ENCODE measurements around the gene SPTLC2. TPM values are rescaled to one million over a fixed set of nuclear protein-coding genes. Genes with fewer than 3 reads are reported as not detected.

SPTLC2 gene
- total RNA-seq, 1 donor from 2014 or later, result 10.8 TPM

DNA sequence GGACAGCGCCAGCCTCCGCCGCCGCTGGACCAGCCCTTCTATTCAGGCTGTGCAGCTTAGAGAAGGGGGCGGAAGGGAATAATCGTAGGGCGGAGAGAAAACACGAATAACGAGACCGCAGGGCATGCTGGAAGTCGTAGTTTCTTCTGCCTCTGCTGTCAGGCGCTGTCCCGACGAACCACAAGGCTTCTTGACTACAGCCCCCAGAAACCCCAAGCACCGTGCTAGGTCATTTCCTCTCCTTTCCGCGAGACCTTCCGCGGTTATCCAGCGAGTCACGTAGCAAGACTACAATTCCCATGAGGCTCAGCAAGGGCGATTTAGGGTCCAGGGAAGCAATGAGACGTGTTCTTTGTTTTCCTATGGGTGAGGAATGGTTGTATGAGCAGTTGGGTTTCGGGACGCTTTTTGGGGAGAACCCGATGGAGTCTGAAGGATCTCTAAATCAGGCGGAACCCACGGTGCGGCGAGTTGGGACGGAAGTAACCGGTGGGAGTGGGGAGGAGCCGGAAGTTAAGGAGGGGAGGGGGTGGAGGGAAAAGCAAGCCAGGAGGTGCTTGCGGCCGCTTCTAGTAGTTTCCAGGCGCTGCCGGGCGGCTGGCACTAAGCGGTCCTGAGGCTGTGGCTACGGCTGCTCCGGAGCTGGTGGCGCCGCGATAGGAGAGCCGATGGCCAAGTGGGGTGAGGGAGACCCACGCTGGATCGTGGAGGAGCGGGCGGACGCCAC is 158.8 kb downstream of the SPTLC2 start, which contains the start of the genes AHSA1 and VIPAS39:
Gene AHSA1 (plus strand): TSS at position 572 of the 727 bp plus-strand sequence. CDS start 97 bp downstream, at position 669.
Gene VIPAS39 (minus strand): TSS at position 80 of the 727 bp plus-strand sequence. CDS start 3,499 bp downstream, outside the sequence.
- intact Hi-C loops (cut with DNase I), result loop anchor here (2.0 to 5.0 kb wide), 4 partner anchors 81 to 159 kb away; partner anchors contain the start of genes GSTZ1, POMT2, SAMD15 and SPTLC2
- peak; percentile 99 for ATAC-seq
- peak; percentile 95 for DNase-seq (ENCODE audit: missing footprints)

DNA sequence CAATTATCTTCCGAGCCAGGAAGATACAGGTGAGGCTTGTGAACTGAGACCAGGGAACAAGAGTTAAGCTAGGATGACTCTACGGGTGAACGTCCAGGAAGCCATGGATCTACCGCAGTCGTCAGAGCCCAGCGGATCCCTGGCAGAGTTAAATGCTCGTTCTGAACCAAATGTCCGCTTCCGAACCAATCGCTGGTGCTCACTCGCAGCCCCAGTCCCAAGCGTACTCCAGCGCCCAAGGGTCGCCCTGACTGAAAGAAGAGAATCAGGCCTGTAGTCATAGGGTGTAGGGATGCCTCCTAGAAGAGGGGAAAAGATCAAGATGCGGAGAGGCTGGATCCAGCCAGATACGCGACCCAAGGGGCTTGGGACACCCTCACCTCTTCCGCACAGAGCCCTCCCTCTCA is 159.3 kb downstream of the SPTLC2 start:
- DNase-seq (ENCODE audit: missing footprints) (no peak), ATAC-seq (no peak)
- intact Hi-C loops (cut with DNase I), result loop anchor here (2.0 to 5.0 kb wide), 4 partner anchors 80 to 160 kb away; partner anchors contain the start of genes GSTZ1, POMT2, SAMD15 and SPTLC2

Other genes starting within 250 kb of the SPTLC2 start
- gene TMED8, start 239.5 kb downstream of the SPTLC2 start, total RNA-seq, result 5.1 TPM
- gene SAMD15, start 239.3 kb downstream of the SPTLC2 start, total RNA-seq, result 0.08 TPM
- gene NOXRED1, start 193.1 kb downstream of the SPTLC2 start, total RNA-seq, result 0.22 TPM
- 11.0 TPM for gene VIPAS39, start 159.0 kb downstream of the SPTLC2 start, total RNA-seq
- 194 TPM for gene AHSA1, start 158.5 kb downstream of the SPTLC2 start, total RNA-seq
- not detected for gene ISM2, start 117.8 kb downstream of the SPTLC2 start, total RNA-seq
- 12.8 TPM for gene ALKBH1, start 91.4 kb upstream of the SPTLC2 start, total RNA-seq
- gene SLIRP, start 91.5 kb upstream of the SPTLC2 start, total RNA-seq, result 205 TPM
- 49.0 TPM for gene SNW1, start 144.5 kb upstream of the SPTLC2 start, total RNA-seq
- gene ADCK1, start 183.5 kb upstream of the SPTLC2 start, total RNA-seq, result 8.7 TPM